ENCODE measurements around the gene PAWR.
"Not testable (repeated sequence)": the region's sequence is repeated elsewhere in the genome, so short reads cannot be mapped to it uniquely, and the experiment has no call there.

The PAWR gene

DNA sequence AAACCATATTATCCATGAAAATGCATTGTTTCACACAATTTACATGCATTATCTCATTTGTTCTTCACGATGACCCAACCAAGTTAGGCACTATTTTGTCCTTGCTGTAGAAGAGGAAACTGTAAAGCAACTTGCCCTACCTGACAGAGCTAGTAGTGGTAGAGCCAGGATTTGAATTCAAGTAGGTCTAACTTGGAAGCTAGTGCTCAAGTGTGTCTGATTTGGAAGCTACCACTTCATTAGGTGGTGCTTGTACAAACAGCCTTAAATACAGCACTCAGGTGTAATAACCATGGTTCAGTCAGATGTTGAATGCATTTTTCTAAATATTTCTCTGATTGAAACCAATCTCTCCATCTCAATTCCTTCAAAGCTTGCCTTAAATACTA lies 123.6 kb downstream of the PAWR start:
- H3K4me3 Mint-ChIP-seq = no peak overlapping the region
- peak overlapping the region; percentile 84 for H3K27ac Mint-ChIP-seq
- H3K36me3 Mint-ChIP-seq (ENCODE audit: low read depth) = peaks cover 90% of the 10 kb centered on the region
- no peak for DNase-seq
- TF ChIP-seq, protein P1, sequence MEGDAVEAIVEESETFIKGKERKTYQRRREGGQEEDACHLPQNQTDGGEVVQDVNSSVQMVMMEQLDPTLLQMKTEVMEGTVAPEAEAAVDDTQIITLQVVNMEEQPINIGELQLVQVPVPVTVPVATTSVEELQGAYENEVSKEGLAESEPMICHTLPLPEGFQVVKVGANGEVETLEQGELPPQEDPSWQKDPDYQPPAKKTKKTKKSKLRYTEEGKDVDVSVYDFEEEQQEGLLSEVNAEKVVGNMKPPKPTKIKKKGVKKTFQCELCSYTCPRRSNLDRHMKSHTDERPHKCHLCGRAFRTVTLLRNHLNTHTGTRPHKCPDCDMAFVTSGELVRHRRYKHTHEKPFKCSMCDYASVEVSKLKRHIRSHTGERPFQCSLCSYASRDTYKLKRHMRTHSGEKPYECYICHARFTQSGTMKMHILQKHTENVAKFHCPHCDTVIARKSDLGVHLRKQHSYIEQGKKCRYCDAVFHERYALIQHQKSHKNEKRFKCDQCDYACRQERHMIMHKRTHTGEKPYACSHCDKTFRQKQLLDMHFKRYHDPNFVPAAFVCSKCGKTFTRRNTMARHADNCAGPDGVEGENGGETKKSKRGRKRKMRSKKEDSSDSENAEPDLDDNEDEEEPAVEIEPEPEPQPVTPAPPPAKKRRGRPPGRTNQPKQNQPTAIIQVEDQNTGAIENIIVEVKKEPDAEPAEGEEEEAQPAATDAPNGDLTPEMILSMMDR (IDR thresholded peaks at IDR 0.05) = no peak
- peaks cover 15% of the 10 kb centered on the region for H3K4me1 Mint-ChIP-seq
- H3K9me3 Mint-ChIP-seq = peaks cover 61% of the 10 kb centered on the region
- no peaks in the 10 kb centered on the region for H3K27me3 Mint-ChIP-seq (ENCODE audit: low read depth, poor library complexity)

DNA sequence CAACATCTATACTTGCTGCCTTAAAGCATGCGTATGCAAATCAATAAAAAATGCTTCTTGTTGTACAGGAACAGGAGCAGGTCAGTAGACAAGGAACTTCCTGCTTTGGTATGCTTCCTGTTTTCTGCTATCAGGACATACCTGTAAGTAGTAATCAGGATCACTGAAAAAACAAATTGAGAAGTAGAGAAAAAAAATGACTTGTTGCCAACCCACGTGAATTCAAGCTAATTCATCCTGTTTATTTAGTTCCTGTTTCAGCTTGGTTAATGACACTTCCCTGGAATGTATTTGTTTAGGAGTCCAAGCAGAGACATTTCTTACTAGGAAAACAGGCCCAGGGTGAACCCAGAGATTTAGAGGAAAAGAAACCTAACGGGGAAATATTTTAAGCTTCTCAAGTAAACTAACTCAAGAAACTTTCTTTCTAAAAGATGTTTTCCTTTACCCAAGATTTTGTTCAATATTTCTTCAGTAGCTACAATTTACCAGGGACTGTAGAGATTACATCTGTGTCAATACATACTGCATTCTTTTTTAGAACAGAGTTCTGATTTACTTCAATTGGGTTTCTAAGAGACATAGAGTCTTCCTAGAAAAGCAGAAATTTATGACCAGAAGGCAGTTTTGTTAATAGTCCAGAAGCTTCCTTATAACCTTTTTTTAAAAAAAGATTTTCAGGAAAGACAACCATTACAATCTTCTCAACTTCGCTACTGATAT lies 124.2 kb downstream of the PAWR start:
- H3K4me3 Mint-ChIP-seq = no peak overlapping the region
- H3K27me3 Mint-ChIP-seq (ENCODE audit: low read depth, poor library complexity) = no peaks in the 10 kb centered on the region
- peaks cover 15% of the 10 kb centered on the region for H3K4me1 Mint-ChIP-seq
- peaks cover 89% of the 10 kb centered on the region for H3K36me3 Mint-ChIP-seq (ENCODE audit: low read depth)
- H3K9me3 Mint-ChIP-seq = peaks cover 60% of the 10 kb centered on the region
- DNase-seq = no peak
- peak overlapping the region; percentile 97 for H3K27ac Mint-ChIP-seq
- TF ChIP-seq, protein P1 (IDR thresholded peaks at IDR 0.05) = no peak

DNA sequence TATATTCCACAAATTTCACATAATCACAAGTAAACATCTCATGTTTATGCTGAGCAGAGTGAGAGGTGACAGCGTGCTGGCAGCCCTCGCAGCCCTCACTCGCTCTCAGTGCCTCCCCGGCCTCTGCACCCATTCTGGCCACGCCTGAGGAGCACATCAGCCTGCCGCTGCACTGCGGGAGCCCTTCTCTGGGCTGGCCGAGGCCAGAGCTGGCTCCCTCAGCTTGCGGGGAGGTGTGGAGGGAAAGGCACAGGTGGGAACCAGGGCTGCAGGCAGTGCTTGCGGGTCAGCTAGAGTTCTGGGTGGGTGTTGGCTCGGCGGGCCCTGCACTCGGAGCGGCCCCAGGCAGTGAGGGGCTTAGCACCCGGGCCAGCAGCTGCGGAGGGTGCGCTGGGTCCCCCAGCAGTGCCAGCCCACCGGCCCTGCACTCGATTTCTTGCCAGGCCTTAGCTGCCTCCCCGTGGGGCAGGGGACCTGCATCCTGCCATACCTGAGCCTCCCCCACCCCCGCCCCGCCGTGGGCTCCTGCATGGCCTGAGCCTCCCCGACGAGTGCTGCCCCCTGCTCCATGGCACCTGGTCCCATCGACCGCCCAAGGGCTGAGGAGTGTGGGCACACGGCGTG lies 125.9 kb downstream of the PAWR start:
- not testable (repeated sequence) for H3K27me3 Mint-ChIP-seq (ENCODE audit: low read depth, poor library complexity); H3K27ac Mint-ChIP-seq; H3K4me3 Mint-ChIP-seq; DNase-seq
- Mint-ChIP-seq H3K36me3 (ENCODE audit: low read depth) (peaks cover 88% of the 10 kb centered on the region), H3K9me3 (peaks cover 59% of the 10 kb centered on the region), H3K4me1 (peaks cover 15% of the 10 kb centered on the region)

DNA sequence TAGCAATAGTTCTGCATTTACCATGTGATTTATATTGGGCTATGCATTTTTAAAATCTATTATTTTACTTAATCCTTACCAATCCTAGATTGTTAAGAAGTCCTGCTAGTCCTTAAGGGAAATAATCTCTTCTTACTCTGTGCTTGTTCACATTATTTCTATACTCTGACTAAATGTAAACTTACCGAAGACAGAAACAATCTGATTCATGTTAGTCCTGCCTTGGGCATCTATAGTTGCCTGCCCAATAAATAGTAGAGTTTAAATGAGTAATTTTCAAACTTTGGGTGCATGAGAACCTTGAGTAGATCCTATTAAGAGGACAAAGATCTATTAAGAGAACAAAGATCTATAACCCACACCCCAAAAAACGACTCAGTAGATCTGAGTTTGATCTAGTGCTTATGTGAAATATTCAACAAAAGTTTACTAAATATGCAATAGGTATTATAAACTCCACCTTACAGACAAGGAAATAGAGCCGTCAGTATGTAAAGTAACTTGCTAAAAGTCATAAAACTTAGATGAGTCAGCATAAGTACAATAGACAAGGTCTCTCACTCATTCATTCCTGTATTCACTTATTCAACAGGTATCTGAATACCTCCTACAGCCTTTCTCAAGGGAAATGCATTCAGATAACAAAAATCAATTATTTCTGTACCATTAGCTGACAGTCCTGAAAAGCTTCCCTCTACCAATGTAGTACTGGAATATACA lies 127.6 kb downstream of the PAWR start:
- Mint-ChIP-seq H3K4me1 (peaks cover 17% of the 10 kb centered on the region), H3K36me3 (ENCODE audit: low read depth) (peaks cover 81% of the 10 kb centered on the region), H3K27me3 (ENCODE audit: low read depth, poor library complexity) (no peaks in the 10 kb centered on the region), H3K9me3 (peaks cover 59% of the 10 kb centered on the region), H3K27ac (no peak overlapping the region), H3K4me3 (no peak overlapping the region)
- no peak for DNase-seq
- TF ChIP-seq, protein P1 (IDR thresholded peaks at IDR 0.05) = no peak

DNA sequence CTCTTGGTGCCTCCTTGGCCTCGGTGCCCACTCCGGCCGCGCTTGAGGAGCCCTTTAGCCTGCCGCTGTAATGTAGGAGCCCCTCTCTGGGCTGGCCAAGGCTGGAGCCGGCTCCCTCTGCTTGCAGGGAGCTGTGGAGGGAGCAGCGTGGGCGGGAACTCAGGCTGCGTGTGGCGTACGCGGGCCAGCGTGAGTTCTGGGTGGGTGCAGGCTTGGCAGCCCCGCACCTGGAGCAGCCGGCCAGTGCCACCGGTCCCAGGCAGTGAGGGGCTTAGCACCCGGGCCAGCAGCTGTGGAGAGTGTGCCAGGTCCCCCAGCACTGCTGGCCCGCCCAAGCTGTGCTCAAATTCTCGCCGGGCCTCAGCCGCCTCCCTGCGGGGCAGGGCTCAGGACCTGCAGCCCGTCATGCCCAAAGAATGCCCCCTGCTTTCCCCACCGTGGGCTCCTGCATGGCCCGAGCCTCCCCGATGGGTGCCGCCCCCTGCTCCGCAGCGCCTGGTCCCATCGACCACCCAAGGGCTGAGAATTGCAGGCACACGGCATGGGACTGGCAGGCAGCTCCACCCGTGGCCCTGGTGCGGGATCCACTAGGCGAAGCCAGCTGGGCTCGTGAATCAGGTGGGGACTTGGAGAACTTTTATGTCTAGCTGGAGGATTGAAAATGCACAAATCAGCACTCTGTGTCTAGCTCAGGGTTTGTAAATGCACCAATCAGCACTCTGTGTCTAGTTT lies 129.2 kb downstream of the PAWR start:
- no peak overlapping the region for H3K27ac Mint-ChIP-seq
- H3K9me3 Mint-ChIP-seq = peaks cover 52% of the 10 kb centered on the region
- TF ChIP-seq, protein P1 (IDR thresholded peaks at IDR 0.05) = no peak
- peaks cover 66% of the 10 kb centered on the region for H3K36me3 Mint-ChIP-seq (ENCODE audit: low read depth)
- H3K27me3 Mint-ChIP-seq (ENCODE audit: low read depth, poor library complexity) = no peaks in the 10 kb centered on the region
- DNase-seq = no peak
- no peak overlapping the region for H3K4me3 Mint-ChIP-seq
- peaks cover 23% of the 10 kb centered on the region for H3K4me1 Mint-ChIP-seq

Data from nephron progenitor cell (in vitro differentiated cells).